NCI-H1048 (cell line): ENCODE measurements around the gene NOTUM.
A peak's percentile ranks its signal among the peaks of the same experiment; 100 is the strongest.
"Not testable (repeated sequence)": the region's sequence is repeated elsewhere in the genome, so short reads cannot be mapped to it uniquely, and the experiment has no call there.

ENCODE experiments used
- DNase-seq: peaks from one replicate; lab custom pipeline; 2025; lab: John Stamatoyannopoulos, UW

The NOTUM gene

DNA sequence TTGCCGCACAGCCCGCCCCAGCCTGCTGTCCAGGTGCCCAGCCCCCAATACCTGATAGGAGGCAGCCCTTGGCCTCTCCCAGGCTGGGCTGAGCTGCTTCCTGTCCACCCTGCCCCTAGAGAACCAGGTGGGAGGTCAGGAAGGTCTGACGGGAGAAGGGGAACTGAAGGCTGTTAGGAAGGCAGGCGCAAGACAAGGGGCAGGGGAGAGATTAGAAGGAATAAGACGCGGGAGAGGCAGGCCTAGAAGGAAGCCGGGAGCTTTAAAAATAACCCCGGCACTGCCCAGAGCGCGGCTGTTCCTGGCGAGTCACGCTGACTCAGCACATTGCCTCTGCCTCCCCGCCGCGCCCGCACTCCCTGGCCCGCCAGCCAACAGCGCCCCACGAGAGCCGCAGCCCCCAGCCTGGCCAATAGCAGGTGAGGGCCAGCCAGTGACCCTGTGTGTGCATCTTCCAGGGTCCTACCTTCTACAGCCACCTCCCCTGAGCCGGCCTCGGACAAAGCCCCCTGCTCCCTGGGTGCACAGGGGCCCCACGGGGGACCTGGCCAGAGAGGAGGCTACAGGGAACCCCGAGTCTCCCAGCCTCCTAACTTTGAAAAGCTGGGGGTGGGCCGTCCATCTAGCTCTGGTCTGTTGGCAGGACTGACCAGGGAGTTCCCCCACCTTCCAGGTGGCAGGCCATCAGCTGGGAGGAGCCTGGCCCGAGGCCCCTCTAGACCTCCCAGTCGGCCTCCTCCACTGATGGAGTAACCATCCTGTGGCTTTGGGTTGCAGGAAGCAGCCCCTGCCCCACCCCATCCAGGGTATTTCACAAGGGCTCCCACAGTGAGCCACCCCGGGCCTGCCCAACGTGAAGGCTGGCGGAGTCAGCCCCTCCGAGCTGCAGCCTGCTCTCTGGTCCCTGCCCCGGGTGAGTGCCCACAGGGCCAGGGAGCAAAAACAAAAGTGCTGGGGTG lies 37.4 kb downstream of the NOTUM start:
- DNase-seq = no peak

GRCh38 chr17:81922566-81923301 lies 38.3 kb downstream of the NOTUM start:
- DNase-seq = no peak

DNA sequence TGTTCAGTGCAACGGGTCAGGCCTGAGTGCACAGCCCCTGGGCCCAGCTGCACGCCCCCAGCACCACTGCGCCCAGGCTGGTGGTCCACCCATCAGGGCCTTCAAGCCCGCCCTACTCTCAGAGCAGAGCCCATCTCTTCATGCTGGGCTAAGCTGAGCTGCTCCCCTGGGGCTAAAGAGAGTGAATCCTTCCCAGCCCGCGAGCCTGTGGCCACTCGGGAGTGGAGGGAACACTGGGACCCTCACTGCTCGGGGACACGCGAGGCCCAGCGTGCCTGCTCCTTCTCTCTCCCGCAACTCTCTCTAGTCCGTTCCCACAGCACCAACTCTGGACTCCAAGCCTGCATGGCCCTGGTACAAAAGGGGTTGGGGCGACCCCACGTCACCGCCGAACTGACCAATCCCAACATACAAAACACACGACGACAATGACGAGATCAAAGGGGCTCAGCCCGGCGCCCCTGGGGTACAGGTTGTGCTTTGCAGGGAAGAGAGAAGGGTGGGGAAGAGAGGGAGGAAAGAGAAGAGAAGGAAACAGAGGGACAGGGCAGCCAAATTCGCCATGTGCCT lies 38.9 kb downstream of the NOTUM start:
- no peak for DNase-seq

- DNase-seq = no peak
These were observed 39.5 kb downstream of the NOTUM start for GRCh38 chr17:81921537-81921862.

- DNase-seq = no peak
These were observed 40.1 kb downstream of the NOTUM start for GRCh38 chr17:81920612-81921536.

- no peak for DNase-seq
These were observed 42.0 kb downstream of the NOTUM start for GRCh38 chr17:81918832-81919545.

GRCh38 chr17:81918333-81918669 lies 42.7 kb downstream of the NOTUM start:
- not testable (repeated sequence) for DNase-seq

DNA sequence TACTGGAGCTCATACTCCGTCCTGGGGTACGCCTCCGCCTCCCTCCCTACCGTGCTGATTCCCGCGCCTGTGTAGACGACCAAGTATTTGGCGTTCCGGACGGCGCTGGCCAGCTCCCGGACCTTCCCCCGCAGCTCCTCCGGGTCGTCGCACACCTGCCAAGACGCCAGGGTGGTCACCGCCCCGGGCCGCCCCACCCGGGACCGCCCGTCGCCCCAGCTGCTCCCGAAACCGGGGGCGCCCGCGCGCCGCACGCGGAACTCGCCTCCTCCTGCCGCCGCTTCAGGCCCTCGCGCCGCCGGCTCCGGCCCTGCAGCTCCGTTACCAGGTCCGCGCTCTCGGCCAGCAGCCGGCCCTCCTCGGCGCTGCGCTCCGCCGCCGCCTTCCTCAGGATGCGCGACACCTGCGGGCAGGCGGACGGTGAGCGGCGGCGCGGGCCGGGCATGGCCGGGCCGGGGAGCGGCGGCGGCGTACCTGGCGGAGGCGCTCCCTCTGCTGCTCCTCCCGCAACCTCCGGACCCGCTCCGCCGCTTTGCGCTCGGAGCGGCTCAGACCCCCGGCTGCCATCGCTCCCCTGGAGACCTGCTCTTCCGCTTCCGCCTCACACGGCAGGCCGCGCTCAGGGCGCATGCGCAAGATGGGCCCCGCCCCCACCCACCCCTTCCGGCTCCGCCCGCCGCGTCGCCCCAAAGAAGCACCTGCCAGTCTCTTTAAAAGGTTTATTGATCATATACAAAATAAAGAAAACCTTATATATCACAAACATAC lies 43.2 kb downstream of the NOTUM start, which contains the start of gene SIRT7:
TSS of gene SIRT7 (minus strand) at position 612 of the 768 bp plus-strand sequence. CDS start at position 567, 45 bp downstream.
- DNase-seq = peak; percentile 61

GRCh38 chr17:81916234-81917001 lies 44.6 kb downstream of the NOTUM start:
- DNase-seq = no peak

DNA sequence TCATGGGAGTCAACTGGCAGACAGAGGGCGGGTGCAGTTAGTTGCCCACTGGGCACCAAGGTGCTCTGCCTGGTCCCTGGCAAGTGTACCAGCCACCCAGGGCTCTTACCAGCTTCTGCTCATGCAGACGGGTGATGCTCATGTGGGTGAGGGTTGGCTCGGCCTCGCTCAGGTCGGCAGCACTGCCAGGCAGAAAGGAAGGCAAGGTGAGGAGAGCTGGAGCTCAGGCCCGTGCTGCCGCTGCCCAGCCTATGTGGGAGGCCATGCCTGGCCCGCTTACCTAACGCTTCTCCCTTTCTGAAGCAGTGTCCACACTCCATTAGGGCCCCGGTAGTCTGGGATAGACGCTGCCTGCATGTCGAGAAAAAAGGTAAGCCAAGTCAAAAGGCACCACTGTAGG lies 45.7 kb downstream of the NOTUM start:
- no peak for DNase-seq

GRCh38 chr17:81914103-81914850 lies 46.7 kb downstream of the NOTUM start:
- no peak for DNase-seq

GRCh38 chr17:81913394-81914102 lies 47.4 kb downstream of the NOTUM start:
- DNase-seq = no peak

GRCh38 chr17:81912441-81913309 lies 48.3 kb downstream of the NOTUM start:
- DNase-seq = no peak

DNA sequence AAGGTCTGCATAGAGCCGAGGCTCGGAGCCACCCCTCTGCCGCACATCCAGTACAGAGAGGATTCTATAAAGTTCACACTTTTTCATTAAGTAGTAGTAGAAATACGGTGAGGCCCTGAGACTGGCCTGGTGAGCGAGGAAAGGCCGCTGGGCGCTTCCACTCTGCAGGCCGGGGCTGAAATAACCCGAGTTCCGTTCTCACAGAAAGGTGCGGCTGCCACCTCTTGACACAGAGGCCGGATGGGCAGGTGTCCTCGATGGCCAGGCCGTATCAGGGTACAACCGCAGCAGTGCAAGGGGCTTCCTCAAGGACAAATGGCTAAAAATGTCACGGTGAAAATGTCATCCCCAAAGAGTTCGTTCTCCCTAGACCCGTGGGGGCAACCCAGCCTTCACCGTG lies 49.0 kb downstream of the NOTUM start:
- DNase-seq = no peak

- peak; percentile 80 for DNase-seq
These were observed 49.6 kb downstream of the NOTUM start, which contains the start of gene PCYT2 for GRCh38 chr17:81911277-81911961. Gene PCYT2 (minus strand): TSS chr17:81911399. CDS start chr17:81911355, 44 bp downstream.

DNA sequence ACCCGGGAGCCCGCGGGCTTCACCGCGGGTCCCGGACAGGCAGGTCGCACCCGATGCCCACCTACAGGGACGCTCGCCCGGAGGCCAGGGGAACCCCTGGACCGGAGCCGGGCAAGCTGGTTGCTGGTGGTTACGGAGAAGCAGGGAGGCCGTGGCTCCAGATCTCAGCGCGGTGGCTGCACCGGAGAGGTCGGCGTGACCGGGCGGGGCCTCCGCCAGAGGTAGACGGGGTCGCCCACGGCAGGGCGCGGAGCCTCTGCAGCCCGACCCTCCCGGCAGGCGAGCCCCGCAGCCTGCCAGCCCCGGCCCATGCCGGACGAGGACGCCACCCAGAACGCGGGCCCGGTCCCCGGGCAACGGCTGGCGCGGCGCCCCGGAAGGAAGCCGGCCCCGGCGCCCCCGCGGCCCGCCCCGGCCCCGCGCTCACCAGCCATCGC lies 50.1 kb downstream of the NOTUM start:
- DNase-seq = no peak
